ENCODE data around the gene FABP6. TPM values are rescaled to one million over a fixed set of nuclear protein-coding genes. Genes with fewer than 3 reads are reported as not detected.

The FABP6 gene
- not detected in 2 replicates for total RNA-seq

GRCh38 chr5:160229190-160229742 lies at the start of gene FABP6:
FABP6 (plus strand) TSS chr5:160229506; CDS start chr5:160229558, 52 bp downstream.

Other genes starting within 250 kb of the FABP6 start
- 37.3 and 40.0 TPM in 2 replicates for gene TTC1, start 220.4 kb upstream of the FABP6 start, total RNA-seq
- 14.4 and 19.5 TPM in 2 replicates for gene PWWP2A, start 110.1 kb upstream of the FABP6 start, total RNA-seq
- 0.23 and 2.0 TPM in 2 replicates for gene CCNJL, start 83.1 kb downstream of the FABP6 start, total RNA-seq
- 0.47 and 1.9 TPM in 2 replicates for gene C1QTNF2, start 141.1 kb downstream of the FABP6 start, total RNA-seq
- gene FAM200C, start 170.5 kb downstream of the FABP6 start, total RNA-seq, result 3.0 and 4.0 TPM in 2 replicates
- 42.0 and 42.2 TPM in 2 replicates for gene SLU7, start 189.6 kb downstream of the FABP6 start, total RNA-seq
- gene PTTG1, start 192.3 kb downstream of the FABP6 start, total RNA-seq, result 9.2 and 13.9 TPM in 2 replicates

All from pericardium fibroblast (primary cell).